ENCODE results near the gene VTN.
A peak's percentile ranks its signal among the peaks of the same experiment; 100 is the strongest.

Gene VTN

DNA sequence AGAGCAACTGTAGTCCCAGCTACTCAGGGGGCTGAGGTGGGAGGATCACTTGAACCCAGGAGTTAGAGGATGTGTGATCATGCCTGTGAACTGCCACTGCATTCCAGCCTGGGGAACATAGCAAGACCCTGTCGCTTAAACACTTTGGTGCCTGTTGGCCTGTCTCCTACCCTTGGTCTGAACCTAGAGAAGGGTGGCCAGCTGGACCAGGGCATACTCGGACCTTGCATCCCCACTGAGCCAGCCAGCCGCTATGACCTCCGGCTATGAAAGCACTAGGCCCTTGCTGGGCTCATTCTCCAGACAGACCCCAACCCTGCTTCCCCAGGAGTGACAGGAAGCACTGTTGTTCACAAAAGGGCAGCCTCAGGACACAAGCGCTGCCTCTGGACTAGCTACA lies 39.4 kb downstream of the VTN start:
- in situ Hi-C loops (cut with MboI; ENCODE audit: low pct_unique_long_range_greater_than_20kb, low sequenced_read_pairs): no loop called here
- DNase-seq: no peak

DNA sequence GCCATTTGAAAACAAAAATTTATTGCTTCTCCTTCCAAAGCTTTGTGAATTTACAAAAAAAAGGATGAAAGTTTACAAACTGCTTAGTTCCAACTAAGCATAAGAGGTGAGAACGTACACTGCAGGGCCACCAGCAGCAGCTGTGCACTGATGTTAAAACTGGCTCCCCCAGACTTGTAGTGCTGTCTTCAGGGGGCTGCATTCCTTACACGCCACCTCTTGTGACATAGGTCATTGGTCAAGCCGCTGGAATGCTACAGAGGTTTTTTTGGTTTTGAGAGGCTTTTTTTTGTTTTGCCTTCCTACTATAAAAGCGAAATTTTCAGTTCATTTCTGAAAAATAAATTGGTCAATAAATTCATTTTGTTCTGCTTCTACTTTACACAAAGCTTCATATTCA lies 41.8 kb downstream of the VTN start:
- in situ Hi-C loops (cut with MboI; ENCODE audit: low pct_unique_long_range_greater_than_20kb, low sequenced_read_pairs): no loop called here
- DNase-seq: no peak

DNA sequence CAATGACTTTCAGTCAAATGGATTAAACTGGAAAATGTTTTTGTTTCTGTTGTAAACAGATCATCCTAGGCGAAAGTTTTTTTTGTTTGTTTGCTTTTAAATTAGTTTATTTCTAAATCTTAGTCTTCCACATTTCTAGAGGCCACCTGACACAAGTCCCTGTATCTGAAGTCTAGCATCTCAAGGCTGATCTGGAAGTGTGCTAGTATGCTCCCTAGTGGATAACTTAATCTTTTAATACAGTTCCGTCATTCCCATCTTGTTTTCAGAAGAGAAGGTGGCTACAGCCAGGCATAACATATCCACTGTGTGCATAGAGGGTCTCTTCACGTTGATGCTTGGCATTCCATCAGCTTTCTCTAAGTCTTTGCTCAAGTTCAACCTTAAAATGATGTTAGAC lies 42.4 kb downstream of the VTN start:
- no peak for DNase-seq
- in situ Hi-C loops (cut with MboI; ENCODE audit: low pct_unique_long_range_greater_than_20kb, low sequenced_read_pairs): no loop called here

DNA sequence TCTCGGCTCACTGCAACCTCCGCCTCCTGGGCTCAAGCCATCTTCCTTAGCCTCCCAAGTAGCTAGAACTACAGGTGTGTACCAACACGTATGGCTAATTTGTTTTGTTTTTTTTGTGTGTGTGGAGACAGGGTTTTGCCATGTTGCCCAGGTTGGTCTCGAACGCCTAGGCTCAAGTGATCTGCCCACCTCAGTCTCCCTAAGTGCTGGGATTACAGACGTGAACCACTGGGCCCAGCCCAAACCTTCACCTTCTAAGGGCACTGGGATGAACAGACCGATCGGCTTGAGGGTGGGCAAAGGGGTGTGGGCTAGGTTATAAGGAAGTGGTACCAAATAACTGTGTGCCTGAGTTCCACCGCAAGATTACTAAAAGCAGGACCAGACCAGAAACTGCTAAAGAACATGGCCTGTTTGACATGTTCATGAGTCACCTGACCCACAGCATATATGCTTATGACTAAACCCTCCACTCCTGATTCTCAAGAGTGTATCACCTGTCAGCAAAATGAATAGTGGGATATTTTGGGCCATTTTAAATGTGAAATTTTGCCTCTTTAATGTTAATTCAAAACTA lies 43.0 kb downstream of the VTN start:
- in situ Hi-C loops (cut with MboI; ENCODE audit: low pct_unique_long_range_greater_than_20kb, low sequenced_read_pairs): no loop called here
- DNase-seq: no peak

DNA sequence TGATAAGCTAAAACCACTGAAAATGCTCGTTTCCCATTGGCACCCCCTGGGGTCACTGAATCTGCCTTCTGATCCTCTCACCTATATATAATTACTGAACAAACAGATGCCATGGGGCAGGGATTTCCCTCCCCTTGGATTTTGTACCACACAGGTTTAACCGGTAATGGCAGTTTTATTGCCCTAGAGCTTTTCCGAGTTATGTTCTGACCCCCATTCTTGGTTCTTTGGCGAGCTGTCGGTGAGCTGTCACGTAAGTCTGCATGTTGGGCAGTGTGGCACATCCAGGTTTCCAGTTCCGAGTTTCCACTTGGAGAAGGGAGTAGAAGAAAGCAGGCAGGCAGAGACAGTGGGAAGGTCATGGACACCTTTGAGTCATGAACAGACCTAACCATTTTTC lies 44.0 kb downstream of the VTN start:
- no peak for DNase-seq
- in situ Hi-C loops (cut with MboI; ENCODE audit: low pct_unique_long_range_greater_than_20kb, low sequenced_read_pairs): no loop called here

DNA sequence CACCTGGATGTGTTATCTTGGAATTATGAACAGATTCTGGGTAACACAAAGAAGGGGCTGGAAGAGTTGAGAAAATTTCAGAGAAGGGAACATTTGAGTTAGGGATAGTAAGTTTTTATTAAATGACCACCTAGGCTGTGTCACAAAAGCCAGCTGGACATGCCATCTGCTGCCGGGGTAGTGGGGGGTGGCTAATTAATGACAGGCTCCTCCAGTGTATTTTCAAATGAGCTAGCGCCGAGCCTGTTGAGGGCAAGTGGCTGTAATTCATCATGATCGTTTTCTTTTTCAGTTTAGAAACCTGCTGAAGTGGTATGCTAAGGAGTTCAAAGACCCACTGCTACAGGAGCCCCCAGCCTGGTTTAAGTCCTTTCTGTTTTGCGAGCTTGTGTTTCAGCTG lies 44.9 kb downstream of the VTN start:
- in situ Hi-C loops (cut with MboI; ENCODE audit: low pct_unique_long_range_greater_than_20kb, low sequenced_read_pairs): no loop called here
- no peak for DNase-seq

DNA sequence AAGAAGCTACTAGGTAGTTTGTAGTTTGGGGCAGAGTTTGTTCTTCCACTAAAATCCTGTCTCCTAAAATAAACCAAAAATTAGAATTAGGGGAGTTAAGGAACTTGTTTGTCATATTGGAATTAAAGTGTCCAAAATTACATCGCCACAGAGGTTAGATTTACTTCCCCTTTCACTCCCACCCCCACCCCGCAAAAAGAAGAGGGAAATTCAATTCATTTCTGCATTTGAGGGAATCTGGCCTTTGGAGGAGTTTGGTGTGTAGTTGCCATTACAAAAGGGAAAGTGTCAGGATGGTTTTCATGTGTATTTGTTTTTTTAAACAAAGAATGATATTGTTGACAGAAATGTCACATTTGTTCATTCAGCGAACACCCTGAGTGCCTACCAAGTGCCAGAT lies 45.3 kb downstream of the VTN start:
- DNase-seq: peak; percentile 53
- in situ Hi-C loops (cut with MboI; ENCODE audit: low pct_unique_long_range_greater_than_20kb, low sequenced_read_pairs): no loop called here

DNA sequence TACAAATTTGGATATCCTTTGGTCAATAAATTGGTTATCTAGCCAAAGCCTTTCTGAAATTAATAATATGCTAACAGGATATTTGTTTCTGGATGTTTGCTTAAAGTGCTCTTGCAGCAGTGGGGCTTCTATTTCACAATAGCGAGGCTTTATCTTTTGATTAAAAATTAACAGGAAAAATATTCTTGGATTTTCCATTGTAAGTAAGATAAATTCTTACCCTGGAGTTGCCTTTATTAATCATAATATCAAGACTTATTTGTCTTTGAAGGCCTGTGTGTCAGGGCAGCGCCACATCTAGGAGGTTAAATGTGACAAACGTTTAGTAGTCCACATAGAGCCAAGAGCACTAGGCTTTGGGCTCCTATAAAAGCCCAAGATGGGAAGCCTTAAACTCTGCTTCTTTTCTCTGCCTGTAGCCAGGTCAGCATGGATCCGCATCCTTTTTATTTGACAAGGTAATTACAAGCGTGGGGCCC lies 45.8 kb downstream of the VTN start:
- in situ Hi-C loops (cut with MboI; ENCODE audit: low pct_unique_long_range_greater_than_20kb, low sequenced_read_pairs): no loop called here
- no peak for DNase-seq

DNA sequence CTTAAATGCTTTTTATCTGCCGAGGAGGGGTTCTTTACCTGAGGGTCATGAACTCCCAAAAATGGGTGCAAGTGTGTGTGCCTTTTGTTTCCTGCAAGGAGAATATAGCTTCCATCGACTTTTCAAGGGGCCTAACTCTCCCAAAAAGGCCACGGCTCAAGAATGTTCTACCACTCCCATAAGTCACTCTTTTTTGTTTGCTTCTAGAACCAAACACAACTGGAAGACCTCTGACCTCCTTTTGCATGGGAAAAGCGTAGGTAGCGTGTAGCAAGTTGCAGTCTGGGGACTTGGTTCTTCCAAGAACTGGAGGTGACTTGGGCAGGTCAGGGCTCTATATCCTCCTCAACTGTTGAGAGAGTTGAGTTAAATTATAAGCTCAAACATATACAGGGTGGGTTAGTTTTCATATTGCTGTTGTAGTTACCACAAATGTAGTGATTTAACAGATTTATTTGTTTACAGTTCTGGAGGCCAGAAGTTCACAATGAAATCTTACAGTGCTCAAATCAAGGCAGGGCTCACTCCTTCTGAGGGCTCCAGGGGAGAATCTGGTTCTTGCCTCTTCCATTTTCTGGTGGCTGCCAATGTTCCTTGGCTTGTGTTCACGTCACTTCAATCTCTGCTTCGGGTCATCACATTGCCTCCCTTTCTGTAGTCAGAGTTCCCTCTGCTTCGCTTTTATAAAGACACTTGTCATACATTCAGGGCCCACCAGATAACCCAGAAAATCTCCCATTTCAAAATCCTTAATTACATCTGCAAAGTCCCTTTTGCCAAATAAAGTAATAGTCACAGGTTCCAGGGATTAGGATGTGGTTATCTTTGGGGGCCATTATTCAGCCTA lies 49.7 kb downstream of the VTN start:
- in situ Hi-C loops (cut with MboI; ENCODE audit: low pct_unique_long_range_greater_than_20kb, low sequenced_read_pairs): no loop called here
- no peak for DNase-seq

DNA sequence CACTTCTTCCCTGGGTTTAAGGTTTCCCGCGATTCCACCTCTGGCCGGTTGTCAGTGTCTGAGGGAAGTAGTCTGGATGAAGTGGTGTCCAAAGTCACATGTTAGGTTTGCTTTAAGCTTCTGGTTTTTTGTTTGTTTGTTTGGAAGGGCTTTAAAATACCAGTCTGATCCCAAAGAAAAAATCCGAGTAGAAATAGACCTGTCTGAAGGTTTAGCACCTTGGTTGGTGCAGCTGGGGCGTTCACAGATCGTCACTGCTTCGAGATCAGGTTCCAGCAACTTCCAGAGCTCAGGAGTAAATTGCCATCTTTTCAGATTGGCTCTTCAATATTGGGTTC lies 50.5 kb downstream of the VTN start:
- no peak for DNase-seq
- in situ Hi-C loops (cut with MboI; ENCODE audit: low pct_unique_long_range_greater_than_20kb, low sequenced_read_pairs): no loop called here

DNA sequence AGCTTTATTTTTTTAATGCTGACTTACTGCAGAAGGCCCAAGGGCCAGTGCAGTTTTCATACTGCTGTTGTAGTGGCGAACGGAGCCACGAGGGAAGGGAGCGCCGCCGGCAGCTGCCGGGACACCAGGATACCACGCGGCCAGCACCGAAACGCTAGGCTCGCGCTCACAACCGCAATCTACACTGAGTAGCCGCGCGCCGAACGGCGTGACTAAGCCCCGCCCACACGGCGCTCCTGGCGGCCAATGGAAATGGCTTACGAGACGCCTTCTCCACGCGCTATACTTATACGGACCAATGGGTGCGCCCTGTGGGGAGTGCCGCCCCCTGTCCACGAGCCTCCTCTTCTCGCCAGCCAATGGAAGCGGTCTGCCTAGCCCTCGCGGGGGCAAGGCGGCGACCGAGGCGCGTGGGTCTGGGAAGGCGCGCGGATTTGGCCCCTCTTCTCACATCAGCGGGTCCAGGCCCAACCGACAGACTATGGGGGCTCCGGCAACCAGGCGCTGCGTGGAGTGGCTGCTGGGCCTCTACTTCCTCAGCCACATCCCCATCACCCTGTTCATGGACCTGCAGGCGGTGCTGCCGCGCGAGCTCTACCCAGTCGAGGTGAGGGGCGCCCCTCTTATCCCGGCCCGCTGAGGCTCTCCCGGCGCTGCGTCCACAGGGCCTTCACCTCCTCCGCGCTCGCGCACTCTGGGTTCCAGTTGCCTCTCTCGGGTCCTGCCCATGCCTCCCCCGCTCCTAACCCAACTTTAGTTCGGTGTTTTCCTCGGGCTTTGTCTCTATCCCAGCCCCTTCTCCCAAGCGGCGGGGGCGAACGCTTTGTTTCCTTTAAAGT lies 51.1 kb downstream of the VTN start, which contains the start of gene TMEM97:
TMEM97 (plus strand) TSS at position 442 of the 839 bp plus-strand sequence; CDS start at position 482, 40 bp downstream.
- in situ Hi-C loops (cut with MboI; ENCODE audit: low pct_unique_long_range_greater_than_20kb, low sequenced_read_pairs): no loop called here
- peak; percentile 98 for DNase-seq

DNA sequence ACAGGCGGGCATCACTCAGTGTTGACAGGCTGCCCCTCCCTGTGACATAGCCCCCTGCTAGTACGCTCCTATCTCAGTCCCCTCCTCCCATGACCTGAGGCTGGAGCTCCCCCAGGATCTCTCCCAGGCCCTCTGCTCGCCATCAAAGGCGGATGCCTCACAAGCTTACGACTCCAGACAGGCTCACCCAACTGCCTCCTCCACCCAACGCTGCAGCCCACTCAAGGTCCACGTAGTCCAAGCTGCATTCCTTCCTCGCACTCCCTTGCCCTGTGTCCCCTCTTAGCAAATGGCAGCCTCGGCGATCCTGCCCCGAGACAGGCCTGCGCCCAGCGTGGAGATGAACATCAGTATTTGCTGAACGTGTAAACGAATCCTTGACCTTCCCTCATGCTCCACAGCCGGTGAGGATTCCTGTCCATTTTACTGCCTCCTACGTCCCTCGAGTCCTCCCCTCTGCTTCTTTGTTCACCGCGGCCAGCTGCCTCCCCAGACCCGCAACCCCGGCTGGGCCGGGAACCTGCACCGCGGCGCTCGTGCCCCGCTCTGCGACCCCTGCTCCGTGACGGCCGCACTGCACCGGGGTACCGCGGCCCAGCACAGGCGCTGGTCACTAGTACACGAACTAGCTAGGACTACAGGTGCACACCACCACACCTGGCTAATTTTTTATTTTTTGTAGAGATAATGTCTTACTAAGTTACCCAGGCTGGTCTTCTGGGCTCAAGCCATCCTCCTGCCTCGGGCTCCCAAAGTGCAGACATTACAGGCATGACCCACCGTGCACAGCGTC lies 51.9 kb downstream of the VTN start:
- no peak for DNase-seq
- in situ Hi-C loops (cut with MboI; ENCODE audit: low pct_unique_long_range_greater_than_20kb, low sequenced_read_pairs): no loop called here

All from KBM-7 (cell line).